Sciatic nerve (tissue), 2 donors: ENCODE data around the gene ZMIZ1. TPM values are rescaled to one million over a fixed set of nuclear protein-coding genes. Genes with fewer than 3 reads are reported as not detected.

Experiments
- ATAC-seq: fragments of 200-7000 bp; cut with Tn5 transposase; one replicate; pipeline ENCODE4 v1.9.1; 2020; ENCODE audit warnings: mild to moderate bottlenecking, moderate library complexity
- DNase-seq: peaks from one replicate; pipeline ENCODE4 v3.0.0-alpha.2; 2020; ENCODE audit warnings: low spot score
- intact Hi-C: fragments of 100-400 bp; cut with DNase I; formaldehyde crosslinking; loops from one replicate; pipeline ENCODE4 v1.14.2; 2022
- total RNA-seq: library from RNA; stranded (reverse); fragmentation: NEBNext Ultra II Directional; extraction: Animal tissue kit (Norgen Biotek cat#: 25700); gene quantifications from one replicate; pipeline ENCODE4 v1.2.1, GENCODE V29; 2021
- donor health status: DM: no; HTN: no; CAD: no.
- donor health status: DM: no; HTN: no; CAD: no.

Gene ZMIZ1
- total RNA-seq, 1 donor from 2014 or later = 96.7 TPM

- peak; percentile 53 for ATAC-seq
- intact Hi-C loops = no loop called here
- no peak for DNase-seq
These were observed 102.2 kb downstream of the ZMIZ1 start for GRCh38 chr10:79170993-79171392.

- ATAC-seq (no peak), DNase-seq (no peak)
These were observed 102.7 kb downstream of the ZMIZ1 start for GRCh38 chr10:79171504-79171903.

GRCh38 chr10:79172881-79173280 is 104.1 kb downstream of the ZMIZ1 start:
- intact Hi-C loops = no loop called here
- no peak for DNase-seq
- no peak for ATAC-seq

More at GRCh38 chr10:79171504-79171903, 102.7 kb downstream of the ZMIZ1 start:
- intact Hi-C loops = no loop called here

- ATAC-seq (no peak), DNase-seq (no peak)
- intact Hi-C loops = no loop called here
These were observed 105.0 kb downstream of the ZMIZ1 start for GRCh38 chr10:79173582-79174262.

GRCh38 chr10:79176052-79176501 is 107.3 kb downstream of the ZMIZ1 start:
- intact Hi-C loops = no loop called here
- DNase-seq (no peak), ATAC-seq (no peak)

- peak; percentile 66 for ATAC-seq
- DNase-seq = no peak
- intact Hi-C loops = no loop called here
These were observed 108.3 kb downstream of the ZMIZ1 start for GRCh38 chr10:79176949-79177602.

GRCh38 chr10:79178070-79178576 is 109.4 kb downstream of the ZMIZ1 start:
- no peak for ATAC-seq
- DNase-seq = no peak
- intact Hi-C loops = no loop called here

- ATAC-seq = no peak
- intact Hi-C loops = no loop called here
These were observed 109.9 kb downstream of the ZMIZ1 start for GRCh38 chr10:79178614-79179163.

GRCh38 chr10:79179164-79179956 is 110.6 kb downstream of the ZMIZ1 start:
- DNase-seq (no peak), ATAC-seq (no peak)
- intact Hi-C loops = no loop called here

More at GRCh38 chr10:79178614-79179163, 109.9 kb downstream of the ZMIZ1 start:
- no peak for DNase-seq

- DNase-seq (no peak), ATAC-seq (no peak)
- intact Hi-C loops = loop anchor here (10.0 kb wide), 1 partner anchor 205 kb away; no protein-coding TSS in a partner anchor
These were observed 111.2 kb downstream of the ZMIZ1 start for GRCh38 chr10:79179957-79180309.

- DNase-seq (no peak), ATAC-seq (no peak)
- intact Hi-C loops = loop anchor here (10.0 kb wide), 1 partner anchor 206 kb away; no protein-coding TSS in a partner anchor
These were observed 111.9 kb downstream of the ZMIZ1 start for GRCh38 chr10:79180414-79181221.

- intact Hi-C loops = loop anchor here (10.0 kb wide), 1 partner anchor 206 kb away; no protein-coding TSS in a partner anchor
- DNase-seq (no peak), ATAC-seq (no peak)
These were observed 112.5 kb downstream of the ZMIZ1 start for GRCh38 chr10:79181227-79181626.

- DNase-seq (no peak), ATAC-seq (no peak)
- intact Hi-C loops = loop anchor here (10.0 kb wide), 1 partner anchor 207 kb away; no protein-coding TSS in a partner anchor
These were observed 113.1 kb downstream of the ZMIZ1 start for GRCh38 chr10:79181698-79182521.

- no peak for ATAC-seq
These were observed 114.2 kb downstream of the ZMIZ1 start for GRCh38 chr10:79182781-79183467.

GRCh38 chr10:79183468-79183865 is 114.7 kb downstream of the ZMIZ1 start:
- intact Hi-C loops = loop anchor here (10.0 kb wide), 1 partner anchor 209 kb away; no protein-coding TSS in a partner anchor

More at GRCh38 chr10:79182781-79183467, 114.2 kb downstream of the ZMIZ1 start:
- DNase-seq = no peak
- intact Hi-C loops = loop anchor here (10.0 kb wide), 1 partner anchor 208 kb away; no protein-coding TSS in a partner anchor

GRCh38 chr10:79184145-79184625 is 115.4 kb downstream of the ZMIZ1 start:
- intact Hi-C loops = loop anchor here (10.0 kb wide), 1 partner anchor 209 kb away; no protein-coding TSS in a partner anchor
- ATAC-seq = no peak

More at GRCh38 chr10:79183468-79183865, 114.7 kb downstream of the ZMIZ1 start:
- DNase-seq (no peak), ATAC-seq (no peak)

More at GRCh38 chr10:79184145-79184625, 115.4 kb downstream of the ZMIZ1 start:
- no peak for DNase-seq
